Measurements from ENCODE around the gene C2CD3.
"Not testable (repeated sequence)": the region's sequence is repeated elsewhere in the genome, so short reads cannot be mapped to it uniquely, and the experiment has no call there.

The C2CD3 gene

GRCh38 chr11:73996161-73996747, 174.5 kb downstream of the C2CD3 start:
- H3K9ac ChIP-seq (ENCODE audit: low read depth, low read length): no peak overlapping the region
- H3K4me1 ChIP-seq (ENCODE audit: insufficient read depth, low read length): peaks cover 5% of the 10 kb centered on the region; the same call in 1 of the 2 replicates
- no peaks in the 10 kb centered on the region for H3K9me3 ChIP-seq (ENCODE audit: control insufficient read depth, insufficient read depth, low read length)
- H3K36me3 ChIP-seq (ENCODE audit: insufficient read depth, low read length): no peaks in the 10 kb centered on the region

- no peaks in the 10 kb centered on the region for H3K9me3 ChIP-seq (ENCODE audit: control insufficient read depth, insufficient read depth, low read length)
- H3K9ac ChIP-seq (ENCODE audit: low read depth, low read length): no peak overlapping the region
- H3K36me3 ChIP-seq (ENCODE audit: insufficient read depth, low read length): no peaks in the 10 kb centered on the region
- H3K4me1 ChIP-seq (ENCODE audit: insufficient read depth, low read length): peaks cover 8% of the 10 kb centered on the region; the same call in 1 of the 2 replicates
Observed at GRCh38 chr11:73995731-73996130, 175.1 kb downstream of the C2CD3 start.

- Histone ChIP-seq H3K9me3 (ENCODE audit: control insufficient read depth, insufficient read depth, low read length) (no peaks in the 10 kb centered on the region), H3K36me3 (ENCODE audit: insufficient read depth, low read length) (no peaks in the 10 kb centered on the region), H3K4me1 (ENCODE audit: insufficient read depth, low read length) (peaks cover 8% of the 10 kb centered on the region; the same call in 1 of the 2 replicates), H3K9ac (ENCODE audit: low read depth, low read length) (no peak overlapping the region)
Observed at GRCh38 chr11:73995247-73995646, 175.6 kb downstream of the C2CD3 start.

- no peak overlapping the region for H3K9ac ChIP-seq (ENCODE audit: low read depth, low read length)
- H3K36me3 ChIP-seq (ENCODE audit: insufficient read depth, low read length): no peaks in the 10 kb centered on the region
- H3K4me1 ChIP-seq (ENCODE audit: insufficient read depth, low read length): peaks cover 8% of the 10 kb centered on the region; the same call in 1 of the 2 replicates
- no peaks in the 10 kb centered on the region for H3K9me3 ChIP-seq (ENCODE audit: control insufficient read depth, insufficient read depth, low read length)
Observed at GRCh38 chr11:73991471-73992006, 179.3 kb downstream of the C2CD3 start.

GRCh38 chr11:73990730-73991129, 180.1 kb downstream of the C2CD3 start:
- no peaks in the 10 kb centered on the region for H3K36me3 ChIP-seq (ENCODE audit: insufficient read depth, low read length)

GRCh38 chr11:73989156-73989555, 181.6 kb downstream of the C2CD3 start:
- Histone ChIP-seq H3K9ac (ENCODE audit: low read depth, low read length) (no peak overlapping the region), H3K9me3 (ENCODE audit: control insufficient read depth, insufficient read depth, low read length) (no peaks in the 10 kb centered on the region), H3K36me3 (ENCODE audit: insufficient read depth, low read length) (no peaks in the 10 kb centered on the region), H3K4me1 (ENCODE audit: insufficient read depth, low read length) (peaks cover 8% of the 10 kb centered on the region; the same call in 1 of the 2 replicates)

More at GRCh38 chr11:73990730-73991129, 180.1 kb downstream of the C2CD3 start:
- H3K9me3 ChIP-seq (ENCODE audit: control insufficient read depth, insufficient read depth, low read length): no peaks in the 10 kb centered on the region
- no peak overlapping the region for H3K9ac ChIP-seq (ENCODE audit: low read depth, low read length)
- H3K4me1 ChIP-seq (ENCODE audit: insufficient read depth, low read length): peaks cover 8% of the 10 kb centered on the region; the same call in 1 of the 2 replicates

GRCh38 chr11:73988227-73988626, 182.6 kb downstream of the C2CD3 start:
- Histone ChIP-seq H3K9ac (ENCODE audit: low read depth, low read length) (no peak overlapping the region), H3K4me1 (ENCODE audit: insufficient read depth, low read length) (peaks cover 15% of the 10 kb centered on the region; the same call in 1 of the 2 replicates), H3K9me3 (ENCODE audit: control insufficient read depth, insufficient read depth, low read length) (no peaks in the 10 kb centered on the region), H3K36me3 (ENCODE audit: insufficient read depth, low read length) (no peaks in the 10 kb centered on the region)

- H3K9me3 ChIP-seq (ENCODE audit: control insufficient read depth, insufficient read depth, low read length); H3K9ac ChIP-seq (ENCODE audit: low read depth, low read length); H3K36me3 ChIP-seq (ENCODE audit: insufficient read depth, low read length): not testable (repeated sequence)
- H3K4me1 ChIP-seq (ENCODE audit: insufficient read depth, low read length): peaks cover 17% of the 10 kb centered on the region; the same call in 1 of the 2 replicates
Observed at GRCh38 chr11:73985661-73986060, 185.1 kb downstream of the C2CD3 start.

- H3K9ac ChIP-seq (ENCODE audit: low read depth, low read length): peak overlapping the region; percentile 74; the same call in 1 of the 2 replicates
- H3K4me1 ChIP-seq (ENCODE audit: insufficient read depth, low read length): peaks cover 27% of the 10 kb centered on the region; the same call in 1 of the 2 replicates
- H3K36me3 ChIP-seq (ENCODE audit: insufficient read depth, low read length): 0 out of 2 replicates have a peak, but pooled peaks cover 3% of the 10 kb centered on the region
- H3K9me3 ChIP-seq (ENCODE audit: control insufficient read depth, insufficient read depth, low read length): no peaks in the 10 kb centered on the region
Observed at GRCh38 chr11:73983741-73984538, 186.9 kb downstream of the C2CD3 start.

GRCh38 chr11:73982990-73983740, 187.6 kb downstream of the C2CD3 start:
- H3K9ac ChIP-seq (ENCODE audit: low read depth, low read length): peak overlapping the region; percentile 74
- no peaks in the 10 kb centered on the region for H3K9me3 ChIP-seq (ENCODE audit: control insufficient read depth, insufficient read depth, low read length)
- peaks cover 27% of the 10 kb centered on the region; the same call in 1 of the 2 replicates for H3K4me1 ChIP-seq (ENCODE audit: insufficient read depth, low read length)
- 0 out of 2 replicates have a peak, but pooled peaks cover 3% of the 10 kb centered on the region for H3K36me3 ChIP-seq (ENCODE audit: insufficient read depth, low read length)

- peaks cover 27% of the 10 kb centered on the region; the same call in 1 of the 2 replicates for H3K4me1 ChIP-seq (ENCODE audit: insufficient read depth, low read length)
- H3K9me3 ChIP-seq (ENCODE audit: control insufficient read depth, insufficient read depth, low read length): no peaks in the 10 kb centered on the region
Observed at GRCh38 chr11:73982595-73982989, 188.2 kb downstream of the C2CD3 start, which contains the start of gene UCP2. Gene UCP2, minus strand, starts transcription at chr11:73982843. Its CDS starts 4,465 bp downstream, at chr11:73978378.

GRCh38 chr11:73981051-73981805, 189.6 kb downstream of the C2CD3 start:
- Histone ChIP-seq H3K9me3 (ENCODE audit: control insufficient read depth, insufficient read depth, low read length) (no peaks in the 10 kb centered on the region), H3K9ac (ENCODE audit: low read depth, low read length) (peak overlapping the region; percentile 90; the same call in 1 of the 2 replicates), H3K4me1 (ENCODE audit: insufficient read depth, low read length) (peaks cover 27% of the 10 kb centered on the region; the same call in 1 of the 2 replicates), H3K36me3 (ENCODE audit: insufficient read depth, low read length) (peaks cover 12% of the 10 kb centered on the region)

More at GRCh38 chr11:73982595-73982989, 188.2 kb downstream of the C2CD3 start, which contains the start of gene UCP2:
- Histone ChIP-seq H3K9ac (ENCODE audit: low read depth, low read length) (peak within 1 kb of the TSS; percentile 90), H3K36me3 (ENCODE audit: insufficient read depth, low read length) (0 out of 2 replicates have a peak, but pooled peaks cover 5% of the 10 kb centered on the region)

Data from ES-I3 (cell line).